HG02763 (cell line): ENCODE results near the gene RPS6KL1.

Experiments
- ATAC-seq: cut with Tn5 transposase; IDR thresholded peaks from one replicate; pipeline ENCODE4 v1.9.1; 2021; ENCODE audit warnings: mild to moderate bottlenecking, moderate library complexity; ENCODE audit not compliant: unreplicated experiment

RPS6KL1 gene

DNA sequence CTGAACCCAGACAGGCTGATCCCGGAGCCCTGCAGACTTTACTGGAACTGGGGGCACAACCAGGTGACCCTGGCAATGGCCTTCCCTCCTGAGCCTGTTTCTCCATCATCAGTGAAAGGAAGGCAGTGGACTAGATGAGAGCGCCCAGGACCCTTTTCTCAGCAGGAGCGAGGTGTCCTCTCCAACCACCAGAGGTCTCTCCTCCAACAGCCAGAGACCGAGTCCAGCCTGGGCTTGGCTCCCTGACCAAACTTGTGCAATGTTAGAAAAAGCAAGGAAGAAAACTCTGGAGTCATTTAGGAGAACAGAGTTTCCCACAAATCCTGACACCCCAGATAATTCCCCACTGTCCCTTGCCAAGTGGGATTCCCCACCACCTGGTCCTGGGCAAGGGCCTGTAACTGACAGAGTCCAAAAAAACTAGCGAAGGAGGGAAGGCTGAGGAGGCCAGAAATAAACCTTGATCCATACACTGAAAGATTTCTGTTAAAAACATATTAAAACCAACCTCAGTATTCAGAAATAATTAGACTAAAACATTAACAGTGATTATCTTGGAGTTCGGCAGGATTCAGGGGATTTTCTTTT is 9.0 kb downstream of the RPS6KL1 start:
- ATAC-seq, result no peak

- no peak for ATAC-seq
Observed at GRCh38 chr14:74913393-74913910, 9.6 kb downstream of the RPS6KL1 start.

DNA sequence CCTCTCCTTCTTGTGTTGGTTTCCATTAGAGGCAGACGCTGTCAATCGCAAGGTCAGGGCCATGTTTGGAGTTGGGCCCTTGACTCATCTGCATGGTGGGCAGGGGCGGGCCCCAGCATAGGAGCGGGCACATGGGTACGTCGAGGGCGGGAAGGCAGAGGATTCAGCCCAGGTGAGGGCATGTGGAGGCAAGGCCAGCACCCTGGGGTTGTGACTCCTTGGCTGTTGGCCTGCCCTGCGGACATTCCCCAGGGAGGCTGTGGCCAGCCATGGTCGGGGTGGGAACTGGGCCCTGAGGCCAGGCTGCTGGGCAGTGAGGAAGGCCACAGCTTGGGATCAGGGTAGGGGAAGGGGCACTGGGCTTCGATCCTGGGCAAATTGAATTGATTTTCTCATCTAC is 10.3 kb downstream of the RPS6KL1 start:
- ATAC-seq, result no peak

- ATAC-seq, result no peak
Observed at GRCh38 chr14:74912111-74912510, 10.9 kb downstream of the RPS6KL1 start.

DNA sequence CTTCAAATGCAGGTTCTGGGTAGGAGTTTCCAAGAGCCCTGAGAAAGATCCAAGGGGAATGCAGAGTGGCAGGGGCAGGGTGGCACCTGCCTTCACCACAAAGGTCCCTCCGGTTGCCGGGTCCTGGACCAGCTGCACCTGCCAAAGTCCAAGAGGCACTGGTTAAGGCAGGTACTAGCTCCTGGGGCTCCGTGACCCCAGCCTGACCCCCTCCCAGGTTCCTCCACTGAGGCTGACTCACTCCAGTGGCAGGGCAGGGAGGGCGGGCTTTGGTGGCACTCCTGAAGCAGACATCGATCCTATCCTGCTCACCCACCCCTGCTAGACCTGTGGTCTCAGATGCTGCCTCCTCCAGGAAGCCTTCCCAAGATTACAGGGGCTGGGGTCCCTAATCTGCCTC is 11.4 kb downstream of the RPS6KL1 start:
- no peak for ATAC-seq

DNA sequence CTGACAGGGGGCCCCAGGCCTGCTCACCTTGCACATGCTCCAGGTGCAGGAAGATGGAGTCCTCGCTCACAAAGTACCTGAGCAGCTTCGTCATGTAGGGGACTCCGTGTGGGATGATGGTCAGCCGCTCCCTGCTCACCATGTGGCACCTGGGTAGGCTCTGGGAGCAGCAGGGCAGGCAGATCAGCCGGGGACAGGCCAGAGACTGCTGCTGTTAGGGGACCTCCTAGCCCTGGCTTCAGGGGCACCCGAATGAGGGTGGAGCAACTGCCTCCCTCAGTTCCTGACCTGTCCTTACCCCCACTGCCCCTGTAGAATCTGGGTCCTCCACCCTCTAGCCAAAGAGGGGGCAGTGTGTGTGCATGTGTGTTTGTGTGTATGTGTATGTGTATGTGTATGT is 11.8 kb downstream of the RPS6KL1 start:
- no peak for ATAC-seq

GRCh38 chr14:74910556-74910955 is 12.5 kb downstream of the RPS6KL1 start:
- no peak for ATAC-seq

GRCh38 chr14:74909911-74910310 is 13.1 kb downstream of the RPS6KL1 start:
- ATAC-seq, result no peak

- no peak for ATAC-seq
Observed at GRCh38 chr14:74909501-74909900, 13.6 kb downstream of the RPS6KL1 start.

DNA sequence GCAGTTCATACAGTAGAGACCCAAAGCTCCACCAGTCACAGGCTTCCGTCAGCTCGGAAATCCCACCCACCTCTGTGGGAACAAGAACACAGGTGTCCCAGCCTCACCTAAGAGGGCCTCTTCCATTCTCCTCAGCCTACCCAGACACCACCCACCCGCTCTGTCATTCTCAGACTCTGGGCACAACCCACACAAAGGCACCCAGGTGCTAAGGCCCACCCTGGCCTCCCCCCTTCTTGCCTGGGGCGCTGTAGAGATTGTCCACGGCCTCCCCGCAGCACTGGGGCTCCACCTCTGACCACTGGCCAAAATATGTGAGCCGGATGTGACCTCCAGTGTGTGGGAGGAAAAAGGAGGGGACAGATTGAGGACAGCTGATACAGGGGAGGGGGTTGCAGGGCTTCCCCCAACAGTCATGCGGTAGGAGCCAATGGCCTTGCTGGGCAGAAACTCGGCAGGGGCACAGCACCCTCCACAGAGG is 14.2 kb downstream of the RPS6KL1 start:
- no peak for ATAC-seq

GRCh38 chr14:74907744-74908143 is 15.3 kb downstream of the RPS6KL1 start:
- no peak for ATAC-seq

- no peak for ATAC-seq
Observed at GRCh38 chr14:74906925-74907521, 16.0 kb downstream of the RPS6KL1 start.

- ATAC-seq, result no peak
Observed at GRCh38 chr14:74905595-74906142, 17.4 kb downstream of the RPS6KL1 start.

- ATAC-seq, result no peak
Observed at GRCh38 chr14:74904635-74905503, 18.2 kb downstream of the RPS6KL1 start.

DNA sequence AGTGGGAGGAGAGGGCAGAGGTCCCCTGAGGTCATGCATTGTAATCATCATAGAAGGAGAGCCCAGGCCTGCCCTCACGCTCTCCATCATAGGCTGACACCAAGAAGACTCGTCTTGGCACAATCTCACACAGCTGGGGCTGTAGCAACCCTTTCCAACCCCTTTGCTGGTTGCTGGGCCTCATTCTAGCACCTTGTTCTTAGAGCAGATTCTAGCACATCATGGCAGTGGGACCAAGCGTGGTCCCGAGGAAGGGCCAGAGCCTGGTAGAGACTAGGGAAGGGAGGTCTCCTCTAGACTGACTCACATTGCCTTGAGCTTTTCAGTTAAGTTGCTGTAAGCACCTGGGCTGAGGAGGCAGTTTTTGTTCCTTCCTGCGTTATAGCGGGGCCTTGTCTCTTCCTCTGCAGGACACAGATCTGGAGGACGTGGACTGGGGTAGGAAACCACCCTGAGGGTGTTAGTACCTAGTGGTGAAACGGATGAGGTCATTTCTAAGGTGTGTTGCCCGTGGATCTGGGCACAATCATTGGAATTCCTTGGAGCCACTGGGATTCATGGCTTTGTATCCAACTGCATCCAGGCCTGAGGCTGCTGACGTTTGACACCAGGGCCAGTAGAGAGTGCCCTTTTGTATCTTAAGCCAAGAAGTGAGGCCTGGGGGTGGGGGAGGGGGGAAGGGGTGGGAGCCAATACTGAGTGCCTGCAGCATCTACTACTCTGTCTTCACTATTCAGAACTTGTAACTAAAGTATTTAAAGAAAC is 19.9 kb downstream of the RPS6KL1 start:
- no peak for ATAC-seq

GRCh38 chr14:74898694-74899093 is 24.4 kb downstream of the RPS6KL1 start:
- no peak for ATAC-seq

DNA sequence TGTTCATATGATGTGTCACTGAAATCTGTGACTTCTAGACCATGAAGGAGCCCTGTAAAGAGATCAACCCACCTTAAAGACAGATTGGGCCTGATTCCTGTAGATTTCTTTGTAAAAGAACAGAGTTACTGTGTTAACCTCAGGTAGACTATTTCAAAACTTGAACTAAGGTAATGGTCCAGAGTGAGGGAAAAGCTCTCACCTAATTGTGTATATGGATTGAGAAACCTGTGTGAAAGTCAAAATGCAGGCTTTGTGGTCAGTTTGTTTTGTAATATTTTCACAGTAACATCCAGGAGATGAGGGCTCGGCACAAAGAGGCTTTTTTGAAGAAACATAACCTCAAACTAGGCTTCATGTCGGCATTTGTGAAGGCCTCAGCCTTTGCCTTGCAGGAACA is 25.0 kb downstream of the RPS6KL1 start:
- no peak for ATAC-seq

DNA sequence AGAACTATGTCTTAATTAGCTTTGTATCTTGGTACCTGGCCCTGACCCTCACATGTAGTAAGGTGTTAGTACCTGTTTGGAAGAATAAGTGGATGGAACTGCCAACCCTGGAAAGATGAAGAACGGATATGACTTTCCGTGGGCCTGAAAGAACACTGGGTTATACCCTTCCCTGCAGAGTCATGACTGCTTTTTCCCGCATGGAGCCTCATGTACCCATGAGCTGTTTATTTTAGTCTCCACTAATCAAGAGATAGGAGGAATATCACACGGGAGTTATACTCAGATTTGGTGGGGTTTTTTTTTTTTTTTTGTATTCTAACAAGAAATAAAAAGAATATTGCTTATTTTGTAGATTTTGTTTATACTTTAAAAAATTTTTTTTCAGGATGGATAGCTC is 25.4 kb downstream of the RPS6KL1 start:
- no peak for ATAC-seq

DNA sequence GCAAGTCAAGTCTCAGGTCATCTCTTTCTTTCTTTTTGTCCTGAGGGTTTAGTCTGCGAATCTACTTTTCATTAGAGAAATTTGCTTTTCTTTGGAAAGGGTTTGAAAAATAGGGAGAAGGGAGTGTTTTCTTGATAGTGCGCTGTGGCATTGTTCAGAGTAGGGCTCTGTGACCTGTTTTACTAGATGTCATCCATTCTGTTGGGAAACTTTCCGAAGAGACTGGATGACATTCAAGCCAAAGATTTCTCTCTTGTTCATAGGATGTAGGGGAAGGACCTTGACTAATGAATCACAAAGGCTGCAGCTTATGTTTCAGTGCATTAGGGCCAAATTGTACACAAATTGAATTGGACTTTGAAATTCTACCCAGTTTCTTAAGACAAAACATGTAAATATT is 26.7 kb downstream of the RPS6KL1 start:
- ATAC-seq, result no peak

GRCh38 chr14:74893614-74894091 is 29.4 kb downstream of the RPS6KL1 start:
- peak; percentile 43 for ATAC-seq

DNA sequence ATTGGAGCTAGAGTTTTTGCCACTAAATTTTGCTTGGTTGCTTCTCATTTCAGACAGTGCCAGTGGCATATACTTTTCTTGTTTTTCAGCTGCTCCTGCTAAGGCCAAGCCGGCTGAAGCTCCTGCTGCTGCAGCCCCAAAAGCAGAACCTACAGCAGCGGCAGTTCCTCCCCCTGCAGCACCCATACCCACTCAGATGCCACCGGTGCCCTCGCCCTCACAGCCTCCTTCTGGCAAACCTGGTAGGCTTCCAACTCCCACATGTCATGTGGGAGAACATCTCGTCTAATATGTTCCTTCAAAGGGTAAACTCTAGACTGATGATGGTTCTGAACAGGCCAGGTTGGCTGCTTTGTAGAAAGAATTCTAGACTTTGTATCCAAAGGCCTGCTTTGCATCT is 30.3 kb downstream of the RPS6KL1 start:
- ATAC-seq, result peak; percentile 11
